Adrenal gland (tissue), 12 donors: ENCODE results near the gene PTPMT1. TPM values are rescaled to one million over a fixed set of nuclear protein-coding genes. Genes with fewer than 3 reads are reported as not detected.

Experiments used
- DNase-seq, 7 donors: peaks; one replicate each; pipeline ENCODE4 v3.0.0-alpha.2; 2019 to 2020
- H3K27ac ChIP-seq, 5 donors: fragments of 200-600 bp; sonication (generic) in 4 of 5; 1 replicate in 3 of 5; 2 replicates in 2 of 5; pipeline versions ENCODE4 v1.5.1 to v1.8.0; 2016 to 2020; ENCODE audit warnings: mild to moderate bottlenecking in 1 of 5
- H3K27me3 ChIP-seq: fragments of 200-600 bp; 2 replicates; pipeline ENCODE4 v1.8.0; 2021
- H3K36me3 ChIP-seq, 2 donors: fragments of 200-600 bp; replicated peaks in 1 of 2; 1 replicate in 1 of 2; 2 replicates in 1 of 2; pipeline versions ENCODE4 v1.5.1 to v1.8.0; 2018 to 2022
- H3K4me1 ChIP-seq, 2 donors: fragments of 200-600 bp; replicated peaks in 1 of 2; 1 replicate in 1 of 2; 2 replicates in 1 of 2; pipeline versions ENCODE4 v1.5.1 to v1.8.0; 2018 to 2021
- H3K4me3 ChIP-seq, 4 donors: fragments of 200-600 bp; sonication (generic) in 3 of 4; one replicate each; pipeline ENCODE4 v1.5.1; 2016 to 2018
- H3K9me3 ChIP-seq, 3 donors: fragments of 200-600 bp; sonication (generic) in 1 of 3; replicated peaks in 1 of 3; 1 replicate in 2 of 3; 2 replicates in 1 of 3; pipeline versions ENCODE4 v1.5.1 to v1.8.0; 2016 to 2021
- CTCF ChIP-seq, 6 experiments: fragments of 450-650 bp in 4 of 6; fragments of 200-600 bp in 2 of 6; sonication (generic) in 1 of 6; IDR thresholded peaks; 1 replicate in 5 of 6; 2 replicates in 1 of 6; pipeline versions ENCODE4 v1.5.1 to v1.8.0; 2016 to 2021; ENCODE audit warnings: antibody characterized with exemption in 6 of 6, mild to moderate bottlenecking in 2 of 6, moderate library complexity in 1 of 6
- POLR2A ChIP-seq, 2 donors: fragments of 450-650 bp; IDR thresholded peaks; one replicate each; pipeline ENCODE4 v1.6.1; 2017; ENCODE audit warnings: antibody characterized with exemption in 2 of 2, mild to moderate bottlenecking in 2 of 2, moderate library complexity in 1 of 2
- WGBS, 4 donors: extraction: QIAGEN DNeasy Blood & Tissue Kit in 2 of 4; methylation state at CpG; one replicate each; pipeline versions ENCODE4 v1.1.5 to v1.1.7; 2013 to 2017; 5-methylcytosine and 5-hydroxymethylcytosine counted together
- intact Hi-C, 2 donors: fragments of 100-400 bp; cut with DNase I; formaldehyde crosslinking; loops; one replicate each; pipeline versions ENCODE4 v1.14.1 to v1.15.0; 2022 to 2023
- polyA plus RNA-seq, 3 donors: library from polyadenylated mRNA; stranded (reverse); fragments of 200-250 nt in 2 of 3; fragments of 350-450 nt in 1 of 3; fragmentation: Illumina TruSeq in 1 of 3; extraction: RNeasy Lipid Tissue Mini Kit (QIAGEN cat#74804) in 1 of 3; gene quantifications; one replicate each; pipeline ENCODE4 v1.2.3, GENCODE V29; 2013 to 2014
- total RNA-seq, 9 donors: library from RNA; depleted of rRNA in 4 of 9; stranded (reverse); fragments of >200 nt in 4 of 9; fragments of 120-200 nt in 1 of 9; fragmentation: NEBNext Ultra II Directional in 1 of 9; extraction: Animal tissue kit (Norgen Biotek cat#: 25700) in 1 of 9; gene quantifications; one replicate each; pipeline versions ENCODE4 v1.1.0 to v1.2.4, GENCODE V29; 2013 to 2023
- donor health status: healthy with polysubstance abuse.
- donor health status: Bipolar disorder and iron deficiency.
- donor health status: DM: yes; HTN: yes; CAD: no.
- donor health status: DM: no; HTN: no; CAD: no.
- donor health status: DM: no; HTN: no; CAD: no.
- donor health status: DM: yes; HTN: yes; CAD: no.

PTPMT1 gene
- total and polyA plus RNA-seq, 12 donors, result 52.1 to 180 (median 85.6) TPM

GRCh38 chr11:47571895-47572294, 6.5 kb downstream of the PTPMT1 start:
- no peak overlapping the region for H3K4me3 ChIP-seq
- H3K27me3 ChIP-seq, result no peaks in the 10 kb centered on the region
- no peak for DNase-seq
- TF ChIP-seq POLR2A (IDR thresholded peaks at IDR 0.05) (no peak), CTCF (IDR thresholded peaks at IDR 0.05) (no peak)
- H3K9me3 ChIP-seq, result no peaks in the 10 kb centered on the region
- peaks cover 0 to 54% of the 10 kb centered on the region in 2 donors for H3K36me3 ChIP-seq
- H3K4me1 ChIP-seq, result peaks cover 0 to under 1% of the 10 kb centered on the region in 2 donors
- 81 to 89% (median 83%) methylated on average over 1 of the region's 1 CpG for WGBS, 4 donors
- no peak overlapping the region for H3K27ac ChIP-seq
- intact Hi-C loops, result no loop called here

GRCh38 chr11:47572715-47573255, 7.4 kb downstream of the PTPMT1 start:
- no peaks in the 10 kb centered on the region for H3K27me3 ChIP-seq
- no peak overlapping the region for H3K4me3 ChIP-seq
- WGBS, 4 donors, result 47 to 56% (median 49%) methylated on average over 5 to 8 of the region's 8 CpGs
- no peak for DNase-seq
- peaks cover 0 to 54% of the 10 kb centered on the region in 2 donors for H3K36me3 ChIP-seq
- H3K27ac ChIP-seq, result no peak overlapping the region
- no peaks in the 10 kb centered on the region for H3K9me3 ChIP-seq
- intact Hi-C loops, result no loop called here
- no peak for TF ChIP-seq POLR2A (IDR thresholded peaks at IDR 0.05)
- TF ChIP-seq CTCF (IDR thresholded peaks at IDR 0.05), result no peak
- H3K4me1 ChIP-seq, result peaks cover 6 to 9% of the 10 kb centered on the region in 2 donors

- WGBS, 4 donors, result 85 to 89% (median 87%) methylated on average over 4 to 11 of the region's 11 CpGs
- Histone ChIP-seq H3K27me3 (no peaks in the 10 kb centered on the region), H3K4me3 (no peak overlapping the region), H3K9me3 (no peaks in the 10 kb centered on the region), H3K27ac (no peak overlapping the region), H3K36me3 (peaks cover 0 to 54% of the 10 kb centered on the region in 2 donors), H3K4me1 (peaks cover 11 to 14% of the 10 kb centered on the region in 2 donors)
- TF ChIP-seq POLR2A (IDR thresholded peaks at IDR 0.05), result no peak
- no peak for TF ChIP-seq CTCF (IDR thresholded peaks at IDR 0.05)
- intact Hi-C loops, result no loop called here
- no peak for DNase-seq
These were observed 7.9 kb downstream of the PTPMT1 start for GRCh38 chr11:47573321-47573720.

- 56 to 67% (median 63%) methylated on average over 4 to 13 of the region's 13 CpGs for WGBS, 4 donors
- peak overlapping the region in 1 of 4 donors; percentile 81 for H3K4me3 ChIP-seq
- intact Hi-C loops, result no loop called here
- peak overlapping the region in 1 of 5 donors; percentile 91 for H3K27ac ChIP-seq
- H3K4me1 ChIP-seq, result peaks cover 18 to 25% of the 10 kb centered on the region in 2 donors
- DNase-seq, result no peak
- no peaks in the 10 kb centered on the region for H3K9me3 ChIP-seq
- peaks cover 0 to 54% of the 10 kb centered on the region in 2 donors for H3K36me3 ChIP-seq
- TF ChIP-seq CTCF (IDR thresholded peaks at IDR 0.05), result no peak
- TF ChIP-seq POLR2A (IDR thresholded peaks at IDR 0.05), result no peak
- no peaks in the 10 kb centered on the region for H3K27me3 ChIP-seq
These were observed 12.2 kb downstream of the PTPMT1 start for GRCh38 chr11:47577460-47578041.
